ENCODE data around the gene SUPT4H1.
A peak's percentile ranks its signal among the peaks of the same experiment; 100 is the strongest.
"Not testable (repeated sequence)": the region's sequence is repeated elsewhere in the genome, so short reads cannot be mapped to it uniquely, and the experiment has no call there.

Gene SUPT4H1

GRCh38 chr17:58352596-58353388 lies 791 bp upstream of the SUPT4H1 start:
- no CpG with 5 or more reads among the region's 26 CpGs for WGBS (ENCODE audit: insufficient coverage, insufficient read length)
- H3K4me3 ChIP-seq (ENCODE audit: low read length), result peak overlapping the region; percentile 94; the same call in 1 of the 2 replicates
- H3K27ac ChIP-seq (ENCODE audit: low read length), result no peak overlapping the region
- H3K4me1 ChIP-seq (ENCODE audit: control insufficient read depth, insufficient read depth, low read length), result no peaks in the 10 kb centered on the region
- no peak for DNase-seq (ENCODE audit: low read depth, low spot score)
- H3K36me3 ChIP-seq (ENCODE audit: control insufficient read depth, insufficient read depth, low read length), result peaks cover 11% of the 10 kb centered on the region; the same call in 1 of the 2 replicates
- no peaks in the 10 kb centered on the region for H3K9me3 ChIP-seq (ENCODE audit: control insufficient read depth, insufficient read depth, low read length)
- H3K27me3 ChIP-seq (ENCODE audit: control insufficient read depth, insufficient read depth, low read length), result no peaks in the 10 kb centered on the region

GRCh38 chr17:58351182-58351581 lies 819 bp downstream of the SUPT4H1 start:
- H3K4me1 ChIP-seq (ENCODE audit: control insufficient read depth, insufficient read depth, low read length), result no peaks in the 10 kb centered on the region
- no peaks in the 10 kb centered on the region for H3K9me3 ChIP-seq (ENCODE audit: control insufficient read depth, insufficient read depth, low read length)
- no peak for DNase-seq (ENCODE audit: low read depth, low spot score)
- no peak overlapping the region for H3K27ac ChIP-seq (ENCODE audit: low read length)
- peak overlapping the region; percentile 94; the same call in 1 of the 2 replicates for H3K4me3 ChIP-seq (ENCODE audit: low read length)
- H3K36me3 ChIP-seq (ENCODE audit: control insufficient read depth, insufficient read depth, low read length), result peaks cover 21% of the 10 kb centered on the region; the same call in 1 of the 2 replicates
- H3K27me3 ChIP-seq (ENCODE audit: control insufficient read depth, insufficient read depth, low read length), result no peaks in the 10 kb centered on the region
- no CpG with 5 or more reads among the region's 4 CpGs for WGBS (ENCODE audit: insufficient coverage, insufficient read length)

- Histone ChIP-seq H3K4me3 (ENCODE audit: low read length) (no peak overlapping the region), H3K27me3 (ENCODE audit: control insufficient read depth, insufficient read depth, low read length) (no peaks in the 10 kb centered on the region), H3K4me1 (ENCODE audit: control insufficient read depth, insufficient read depth, low read length) (no peaks in the 10 kb centered on the region), H3K9me3 (ENCODE audit: control insufficient read depth, insufficient read depth, low read length) (no peaks in the 10 kb centered on the region), H3K36me3 (ENCODE audit: control insufficient read depth, insufficient read depth, low read length) (peaks cover 30% of the 10 kb centered on the region; the same call in 1 of the 2 replicates), H3K27ac (ENCODE audit: low read length) (no peak overlapping the region)
- DNase-seq (ENCODE audit: low read depth, low spot score), result no peak
- no CpG with 5 or more reads among the region's 1 CpG for WGBS (ENCODE audit: insufficient coverage, insufficient read length)
Measured at GRCh38 chr17:58348038-58348437, 4.0 kb downstream of the SUPT4H1 start.

- no peaks in the 10 kb centered on the region for H3K4me1 ChIP-seq (ENCODE audit: control insufficient read depth, insufficient read depth, low read length)
- peaks cover 30% of the 10 kb centered on the region; the same call in 1 of the 2 replicates for H3K36me3 ChIP-seq (ENCODE audit: control insufficient read depth, insufficient read depth, low read length)
- no peak overlapping the region for H3K27ac ChIP-seq (ENCODE audit: low read length)
- no peak overlapping the region for H3K4me3 ChIP-seq (ENCODE audit: low read length)
- WGBS (ENCODE audit: insufficient coverage, insufficient read length), result no CpG with 5 or more reads among the region's 4 CpGs
- no peak for DNase-seq (ENCODE audit: low read depth, low spot score)
- no peaks in the 10 kb centered on the region for H3K27me3 ChIP-seq (ENCODE audit: control insufficient read depth, insufficient read depth, low read length)
- H3K9me3 ChIP-seq (ENCODE audit: control insufficient read depth, insufficient read depth, low read length), result no peaks in the 10 kb centered on the region
Measured at GRCh38 chr17:58345500-58345899, 6.5 kb downstream of the SUPT4H1 start.

GRCh38 chr17:58344791-58345157 lies 7.2 kb downstream of the SUPT4H1 start:
- Histone ChIP-seq H3K9me3 (ENCODE audit: control insufficient read depth, insufficient read depth, low read length) (no peaks in the 10 kb centered on the region), H3K27me3 (ENCODE audit: control insufficient read depth, insufficient read depth, low read length) (no peaks in the 10 kb centered on the region), H3K36me3 (ENCODE audit: control insufficient read depth, insufficient read depth, low read length) (peaks cover 29% of the 10 kb centered on the region; the same call in 1 of the 2 replicates), H3K27ac (ENCODE audit: low read length) (no peak overlapping the region), H3K4me1 (ENCODE audit: control insufficient read depth, insufficient read depth, low read length) (0 out of 2 replicates have a peak, but pooled peaks cover 1% of the 10 kb centered on the region), H3K4me3 (ENCODE audit: low read length) (no peak overlapping the region)
- no CpG with 5 or more reads among the region's 2 CpGs for WGBS (ENCODE audit: insufficient coverage, insufficient read length)
- no peak for DNase-seq (ENCODE audit: low read depth, low spot score)

GRCh38 chr17:58344047-58344790 lies 7.8 kb downstream of the SUPT4H1 start:
- H3K4me1 ChIP-seq (ENCODE audit: control insufficient read depth, insufficient read depth, low read length), result peaks cover 1% of the 10 kb centered on the region; the same call in 1 of the 2 replicates
- H3K9me3 ChIP-seq (ENCODE audit: control insufficient read depth, insufficient read depth, low read length), result no peaks in the 10 kb centered on the region
- H3K36me3 ChIP-seq (ENCODE audit: control insufficient read depth, insufficient read depth, low read length), result peaks cover 24% of the 10 kb centered on the region; the same call in 1 of the 2 replicates
- H3K4me3 ChIP-seq (ENCODE audit: low read length), result no peak overlapping the region
- H3K27me3 ChIP-seq (ENCODE audit: control insufficient read depth, insufficient read depth, low read length), result no peaks in the 10 kb centered on the region
- H3K27ac ChIP-seq (ENCODE audit: low read length), result no peak overlapping the region
- DNase-seq (ENCODE audit: low read depth, low spot score), result no peak
- no CpG with 5 or more reads among the region's 9 CpGs for WGBS (ENCODE audit: insufficient coverage, insufficient read length)

- Histone ChIP-seq H3K27me3 (ENCODE audit: control insufficient read depth, insufficient read depth, low read length) (no peaks in the 10 kb centered on the region), H3K9me3 (ENCODE audit: control insufficient read depth, insufficient read depth, low read length) (no peaks in the 10 kb centered on the region), H3K4me3 (ENCODE audit: low read length) (no peak overlapping the region), H3K4me1 (ENCODE audit: control insufficient read depth, insufficient read depth, low read length) (peaks cover 7% of the 10 kb centered on the region), H3K36me3 (ENCODE audit: control insufficient read depth, insufficient read depth, low read length) (peaks cover 21% of the 10 kb centered on the region; the same call in 1 of the 2 replicates), H3K27ac (ENCODE audit: low read length) (no peak overlapping the region)
- no peak for DNase-seq (ENCODE audit: low read depth, low spot score)
- WGBS (ENCODE audit: insufficient coverage, insufficient read length), result no CpG with 5 or more reads among the region's 4 CpGs
Measured at GRCh38 chr17:58343131-58343530, 8.9 kb downstream of the SUPT4H1 start.

GRCh38 chr17:58341861-58342475 lies 10.0 kb downstream of the SUPT4H1 start:
- Histone ChIP-seq H3K9me3 (ENCODE audit: control insufficient read depth, insufficient read depth, low read length) (no peaks in the 10 kb centered on the region), H3K36me3 (ENCODE audit: control insufficient read depth, insufficient read depth, low read length) (peaks cover 12% of the 10 kb centered on the region; the same call in 1 of the 2 replicates), H3K4me3 (ENCODE audit: low read length) (no peak overlapping the region), H3K27ac (ENCODE audit: low read length) (no peak overlapping the region), H3K4me1 (ENCODE audit: control insufficient read depth, insufficient read depth, low read length) (peaks cover 14% of the 10 kb centered on the region), H3K27me3 (ENCODE audit: control insufficient read depth, insufficient read depth, low read length) (no peaks in the 10 kb centered on the region)
- WGBS (ENCODE audit: insufficient coverage, insufficient read length), result no CpG with 5 or more reads among the region's 4 CpGs
- no peak for DNase-seq (ENCODE audit: low read depth, low spot score)

- H3K27me3 ChIP-seq (ENCODE audit: control insufficient read depth, insufficient read depth, low read length); H3K27ac ChIP-seq (ENCODE audit: low read length); H3K4me3 ChIP-seq (ENCODE audit: low read length); H3K9me3 ChIP-seq (ENCODE audit: control insufficient read depth, insufficient read depth, low read length); DNase-seq (ENCODE audit: low read depth, low spot score); H3K36me3 ChIP-seq (ENCODE audit: control insufficient read depth, insufficient read depth, low read length): not testable (repeated sequence)
- WGBS (ENCODE audit: insufficient coverage, insufficient read length), result no CpG with 5 or more reads among the region's 11 CpGs
- peaks cover 14% of the 10 kb centered on the region for H3K4me1 ChIP-seq (ENCODE audit: control insufficient read depth, insufficient read depth, low read length)
Measured at GRCh38 chr17:58341136-58341860, 10.7 kb downstream of the SUPT4H1 start.
